ENCODE data around the gene LIX1L.

LIX1L gene

DNA sequence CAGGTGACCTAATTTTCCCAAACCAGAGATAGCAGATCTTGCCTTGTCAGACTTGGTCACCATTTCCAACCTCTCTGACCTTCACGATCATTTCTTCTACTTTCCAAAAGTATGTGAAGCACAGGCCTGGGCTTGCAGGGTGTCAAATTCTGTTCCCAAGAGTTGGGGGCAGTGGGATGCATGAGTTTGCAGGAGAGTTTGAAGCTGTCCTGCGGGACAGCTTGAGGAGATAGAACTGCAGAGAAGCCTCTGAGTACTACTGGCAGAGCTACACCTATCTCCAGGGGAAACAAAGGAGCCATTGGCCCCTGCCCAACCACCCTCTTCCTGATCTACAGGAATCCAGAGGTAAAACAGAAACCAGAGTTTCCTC is 27.3 kb upstream of the LIX1L start:
- DNase-seq: no peak

DNA sequence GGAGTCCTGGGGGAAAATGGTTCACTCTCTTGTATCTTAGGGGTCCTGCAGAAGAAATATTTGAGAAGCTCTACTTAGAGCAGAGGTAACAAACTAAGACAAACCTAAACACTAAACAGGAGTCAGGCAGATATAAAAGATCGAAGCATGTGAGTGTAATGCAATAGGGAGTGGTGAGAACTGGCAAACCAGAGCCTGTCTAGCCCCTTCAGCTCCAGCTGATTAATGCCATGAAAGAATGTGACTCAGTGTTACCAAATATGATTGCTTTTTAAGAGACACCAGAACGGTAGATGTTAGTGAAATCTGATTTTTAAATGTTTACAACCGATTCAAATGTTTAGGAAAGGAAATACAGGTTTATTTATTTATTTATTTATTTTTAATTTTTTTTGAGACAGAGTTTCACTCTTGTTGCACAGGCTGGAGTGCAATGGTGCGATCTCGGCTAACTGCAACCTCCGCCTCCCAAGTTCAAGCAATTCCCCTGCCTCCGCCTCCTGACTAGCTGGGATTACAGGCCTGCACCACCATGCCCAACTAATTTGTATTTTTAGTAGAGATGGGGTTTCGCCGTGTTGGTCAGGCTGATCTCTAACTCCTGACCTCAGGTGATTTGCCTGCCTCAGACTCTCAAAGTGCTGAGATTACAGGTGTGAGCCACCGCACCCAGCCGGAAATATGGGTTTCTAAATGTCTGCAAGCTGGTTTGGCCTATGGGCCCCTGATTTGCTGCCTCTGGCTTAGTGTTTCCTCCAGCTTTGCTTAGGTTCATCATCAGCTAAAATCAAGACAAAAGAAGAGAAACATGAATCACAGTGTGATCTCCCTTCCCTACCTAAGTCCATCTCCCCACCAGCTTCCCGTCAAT is 26.4 kb upstream of the LIX1L start:
- no peak for DNase-seq

DNA sequence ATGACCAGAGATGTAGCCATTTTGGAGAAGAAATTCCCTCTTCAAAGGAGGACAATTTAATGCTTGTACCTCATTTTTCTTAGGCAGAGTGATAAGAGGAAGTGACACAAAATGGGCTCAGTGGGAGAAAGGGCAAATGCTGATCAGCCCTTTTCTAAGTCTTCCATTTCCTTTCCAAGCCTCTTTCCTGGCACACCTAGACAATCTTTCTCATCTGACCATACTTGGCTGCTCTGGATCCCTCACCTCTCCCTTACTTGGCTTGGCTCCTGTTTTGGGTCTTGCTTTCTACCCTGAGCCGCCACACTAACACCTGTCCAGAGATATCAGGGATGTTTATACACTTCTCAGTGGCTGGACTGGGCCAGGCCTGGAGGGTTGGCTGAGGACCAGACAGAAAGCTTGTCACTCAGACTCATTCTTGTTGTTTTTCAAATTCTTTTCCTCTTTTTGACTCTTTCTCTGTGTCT is 25.4 kb upstream of the LIX1L start:
- no peak for DNase-seq

- no peak for DNase-seq
These were observed 24.4 kb upstream of the LIX1L start for GRCh38 chr1:145982010-145982723.

DNA sequence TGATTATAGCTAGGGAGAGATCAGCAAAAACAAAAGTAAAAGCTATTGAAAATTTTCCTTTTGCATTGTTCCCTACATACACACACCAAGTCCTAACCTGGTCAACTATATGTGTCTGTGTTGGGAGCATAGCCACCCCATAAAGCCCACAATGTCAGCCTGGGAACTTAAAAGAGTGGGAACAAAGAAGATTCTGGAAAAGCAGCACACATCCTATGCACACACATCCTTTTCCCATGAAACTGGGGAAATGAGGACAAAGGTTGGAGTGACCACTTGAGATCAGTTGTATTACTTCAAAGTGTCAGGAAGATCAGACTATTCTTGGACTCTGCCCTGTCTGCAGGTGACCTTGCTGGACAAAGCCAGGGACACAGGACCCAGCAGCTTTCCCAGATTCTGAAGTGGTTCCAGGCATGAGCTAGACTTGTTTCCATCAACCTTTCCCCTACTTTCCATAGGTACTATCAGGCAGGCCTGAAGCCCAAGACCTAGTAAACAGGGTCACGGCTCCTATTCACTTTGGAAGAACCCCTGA is 22.7 kb upstream of the LIX1L start:
- no peak for DNase-seq

DNA sequence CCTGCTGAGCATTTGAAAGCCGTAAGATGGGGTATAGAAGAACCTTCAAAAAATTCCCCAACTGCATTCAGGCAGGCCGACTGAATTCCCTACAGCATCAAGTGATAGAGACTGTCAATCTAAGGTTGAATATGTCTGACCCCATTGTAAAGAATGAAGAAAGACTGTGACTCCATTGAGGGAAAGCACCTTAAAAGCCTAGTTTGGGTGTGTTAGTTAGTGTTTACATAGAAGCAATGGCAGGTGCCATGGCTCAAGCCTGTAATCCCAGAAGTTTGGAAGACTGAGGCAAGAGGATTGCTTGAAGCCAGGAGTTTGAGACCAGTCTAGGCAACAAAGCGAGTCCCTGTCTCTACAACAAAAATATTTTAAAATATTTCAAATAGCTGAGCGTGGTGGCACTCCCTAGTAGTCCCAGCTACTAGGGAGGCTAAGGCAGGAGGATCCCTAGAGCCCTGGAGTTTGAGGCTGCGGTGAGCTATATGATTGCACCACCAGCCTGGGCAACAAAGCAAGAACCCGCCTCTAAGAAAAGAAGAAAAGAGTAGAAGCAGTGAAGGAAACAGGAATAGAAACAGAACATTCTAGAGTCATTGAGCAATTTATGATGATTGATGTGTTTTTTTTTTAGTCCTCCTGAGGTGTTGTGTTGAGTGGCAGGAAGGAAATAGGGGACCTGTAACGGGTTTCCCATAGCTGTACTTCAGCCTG is 22.1 kb upstream of the LIX1L start:
- no peak for DNase-seq

GRCh38 chr1:145978854-145979745 is 21.3 kb upstream of the LIX1L start:
- peak; percentile 95 for DNase-seq

GRCh38 chr1:145978471-145978853 is 20.6 kb upstream of the LIX1L start:
- DNase-seq: no peak

GRCh38 chr1:145977486-145978470 is 20.0 kb upstream of the LIX1L start:
- DNase-seq: peak; percentile 93

DNA sequence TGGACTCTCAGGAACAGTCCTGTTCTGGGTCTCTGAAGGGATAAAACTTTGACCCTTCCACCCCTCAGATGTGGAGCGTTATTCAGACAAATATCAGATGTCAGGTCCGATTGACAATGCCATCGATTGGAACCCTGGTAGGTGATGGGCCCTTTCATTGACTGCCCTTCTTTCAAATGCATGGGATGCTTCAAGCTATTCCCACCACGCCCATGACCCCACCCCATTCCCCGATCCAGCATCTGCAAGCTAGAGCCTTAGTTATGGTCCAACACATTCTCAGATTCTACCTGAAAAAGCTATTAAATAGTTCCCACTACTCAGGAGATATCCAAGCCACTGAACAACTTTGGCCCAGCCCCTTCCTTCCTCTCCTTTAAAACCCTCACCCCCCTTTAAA is 19.2 kb upstream of the LIX1L start:
- no peak for DNase-seq

- no peak for DNase-seq
These were observed 17.4 kb upstream of the LIX1L start for GRCh38 chr1:145975216-145975615.

- DNase-seq: no peak
These were observed 16.9 kb upstream of the LIX1L start for GRCh38 chr1:145974721-145975120.

- DNase-seq: no peak
These were observed 14.8 kb upstream of the LIX1L start for GRCh38 chr1:145972580-145972979.

- DNase-seq: no peak
These were observed 9.5 kb upstream of the LIX1L start for GRCh38 chr1:145967288-145967687.

- no peak for DNase-seq
These were observed 7.4 kb upstream of the LIX1L start for GRCh38 chr1:145965119-145965744.

DNA sequence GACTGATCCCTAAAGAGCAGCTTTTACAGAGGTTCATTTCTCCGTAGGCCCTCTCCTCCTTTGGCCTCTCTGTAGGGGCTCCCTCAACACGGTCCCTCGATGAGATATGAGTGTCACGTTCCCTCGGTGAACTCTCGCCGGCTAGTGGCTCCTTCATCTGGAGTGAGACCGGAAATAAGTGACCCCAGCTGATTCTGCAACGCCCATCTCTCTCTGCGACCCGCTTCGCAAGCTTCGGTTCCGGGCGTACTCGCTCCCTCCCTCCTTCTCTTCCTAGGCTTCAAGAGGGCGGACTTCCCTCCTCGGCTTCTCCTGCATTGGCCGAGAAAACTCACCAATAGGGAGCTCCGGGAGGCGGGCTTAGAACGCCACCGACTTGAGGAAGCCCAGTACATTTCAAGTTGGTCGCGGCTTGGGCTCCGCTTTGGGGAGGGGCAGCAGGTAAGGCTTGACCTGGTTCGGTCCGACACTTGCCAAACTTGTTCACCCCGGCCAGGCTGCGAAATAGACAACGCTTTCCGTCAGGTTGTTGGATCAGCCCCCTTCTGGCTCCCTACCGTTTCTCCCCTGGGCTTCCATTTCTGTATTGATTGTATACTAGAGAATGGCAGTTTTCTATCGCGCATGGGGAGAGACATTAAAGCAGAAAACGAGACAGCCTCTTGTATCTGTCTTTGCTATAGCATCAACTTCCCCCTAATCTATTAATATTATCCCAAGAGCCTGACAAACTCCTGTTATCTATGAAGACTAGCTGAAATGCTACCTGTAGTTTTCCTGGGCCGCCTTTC is 6.7 kb upstream of the LIX1L start, which contains the start of the genes ANKRD34A and POLR3GL:
TSS of gene ANKRD34A (minus strand) at position 248 of the 791 bp plus-strand sequence. CDS start 2,816 bp downstream, outside the sequence.
TSS of gene POLR3GL (plus strand) at position 363 of the 791 bp plus-strand sequence. CDS start 10,176 bp downstream, outside the sequence.
- DNase-seq: peak; percentile 98

GRCh38 chr1:145963265-145964019 is 5.6 kb upstream of the LIX1L start:
- no peak for DNase-seq
